Measurements from ENCODE around the gene DDX6. TPM values are rescaled to one million over a fixed set of nuclear protein-coding genes. Genes with fewer than 3 reads are reported as not detected.
A peak's percentile ranks its signal among the peaks of the same experiment; 100 is the strongest.

The DDX6 gene
- total RNA-seq, 4 donors from 2014 or later = 88.1 to 130 (median 91.2) TPM

DNA sequence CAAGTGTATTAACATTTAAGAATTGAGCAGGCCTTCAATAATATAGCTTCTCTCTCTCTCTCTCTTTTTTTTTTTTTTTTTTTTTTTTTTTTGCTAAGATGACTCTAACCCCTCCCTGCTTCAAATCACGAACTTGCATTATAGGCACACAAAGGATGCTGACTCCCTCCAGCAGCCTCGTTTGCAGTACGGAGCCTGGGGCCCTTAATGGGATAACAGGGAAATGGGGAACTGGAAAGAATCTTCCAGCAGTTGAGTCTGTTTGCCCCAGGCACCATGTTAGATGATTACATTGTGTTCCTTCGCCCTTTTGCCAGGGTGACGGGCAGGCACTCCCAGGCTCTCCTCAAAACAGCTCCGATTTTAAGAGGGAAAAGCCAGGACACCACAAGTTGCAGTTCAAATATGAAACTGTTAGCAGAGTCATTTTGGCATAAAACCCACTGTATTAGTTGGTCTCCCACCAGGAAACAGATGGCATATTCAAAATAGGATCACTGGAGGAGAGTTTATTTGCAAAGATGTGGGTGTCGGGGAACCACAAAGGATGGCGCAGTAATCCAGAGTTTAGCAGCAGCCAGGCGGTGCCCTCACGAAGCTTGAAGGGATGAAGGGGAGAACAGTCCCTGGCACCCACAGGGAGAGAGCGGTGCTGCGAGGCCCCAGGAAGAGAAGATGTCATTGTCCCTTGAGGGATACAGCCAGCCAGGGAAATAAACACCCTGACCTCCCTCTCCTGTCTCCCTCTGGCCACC, 85.0 kb downstream of the DDX6 start:
- WGBS = 58% methylated on average over 12 of the region's 12 CpGs
- Histone ChIP-seq H3K36me3 (no peaks in the 10 kb centered on the region), H3K4me3 (no peak overlapping the region), H3K4me1 (peaks cover 7% of the 10 kb centered on the region), H3K9me3 (no peaks in the 10 kb centered on the region), H3K27ac (no peak overlapping the region), H3K27me3 (no peaks in the 10 kb centered on the region)
- no peak for DNase-seq (ENCODE audit: low spot score in 2 of 2)
- TF ChIP-seq, protein P1, sequence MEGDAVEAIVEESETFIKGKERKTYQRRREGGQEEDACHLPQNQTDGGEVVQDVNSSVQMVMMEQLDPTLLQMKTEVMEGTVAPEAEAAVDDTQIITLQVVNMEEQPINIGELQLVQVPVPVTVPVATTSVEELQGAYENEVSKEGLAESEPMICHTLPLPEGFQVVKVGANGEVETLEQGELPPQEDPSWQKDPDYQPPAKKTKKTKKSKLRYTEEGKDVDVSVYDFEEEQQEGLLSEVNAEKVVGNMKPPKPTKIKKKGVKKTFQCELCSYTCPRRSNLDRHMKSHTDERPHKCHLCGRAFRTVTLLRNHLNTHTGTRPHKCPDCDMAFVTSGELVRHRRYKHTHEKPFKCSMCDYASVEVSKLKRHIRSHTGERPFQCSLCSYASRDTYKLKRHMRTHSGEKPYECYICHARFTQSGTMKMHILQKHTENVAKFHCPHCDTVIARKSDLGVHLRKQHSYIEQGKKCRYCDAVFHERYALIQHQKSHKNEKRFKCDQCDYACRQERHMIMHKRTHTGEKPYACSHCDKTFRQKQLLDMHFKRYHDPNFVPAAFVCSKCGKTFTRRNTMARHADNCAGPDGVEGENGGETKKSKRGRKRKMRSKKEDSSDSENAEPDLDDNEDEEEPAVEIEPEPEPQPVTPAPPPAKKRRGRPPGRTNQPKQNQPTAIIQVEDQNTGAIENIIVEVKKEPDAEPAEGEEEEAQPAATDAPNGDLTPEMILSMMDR (IDR thresholded peaks at IDR 0.05) = no peak
- TF ChIP-seq EP300 (IDR thresholded peaks at IDR 0.05) (no peak), POLR2AphosphoS5 (IDR thresholded peaks at IDR 0.05) (no peak), POLR2A (IDR thresholded peaks at IDR 0.05) (no peak)

DNA sequence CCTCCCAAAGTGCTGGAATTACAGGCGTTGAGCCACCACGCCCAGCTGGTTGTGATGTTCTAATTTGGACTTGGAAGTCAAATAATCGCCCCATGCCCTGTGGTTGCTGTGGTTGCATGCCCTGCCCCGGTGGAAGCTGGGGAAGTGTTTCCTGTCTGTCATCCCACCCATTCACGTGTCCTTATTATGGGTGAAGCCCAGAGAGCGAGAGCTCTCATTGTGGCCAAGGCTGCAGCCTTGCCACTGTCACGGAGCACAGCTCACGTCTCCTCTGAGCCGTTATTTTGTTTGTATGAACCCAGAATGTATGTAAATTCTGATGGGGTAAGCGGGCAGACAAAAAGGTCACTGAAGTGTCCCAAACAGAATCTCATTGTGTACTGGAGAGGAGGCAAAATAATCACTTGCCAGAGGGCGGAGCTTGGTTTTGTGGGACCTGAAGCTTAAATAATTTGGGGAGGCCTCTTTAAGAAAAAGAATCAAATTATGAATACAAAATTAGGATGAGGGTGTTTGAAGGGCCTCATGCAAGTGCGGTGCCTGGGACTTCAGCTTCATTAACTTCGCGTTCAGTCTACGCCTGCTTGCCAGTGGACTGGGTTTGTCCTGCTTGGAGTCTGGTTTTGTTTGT, 85.7 kb downstream of the DDX6 start:
- Histone ChIP-seq H3K4me1 (peaks cover 7% of the 10 kb centered on the region), H3K4me3 (no peak overlapping the region), H3K27me3 (no peaks in the 10 kb centered on the region), H3K36me3 (no peaks in the 10 kb centered on the region), H3K27ac (no peak overlapping the region), H3K9me3 (no peaks in the 10 kb centered on the region)
- TF ChIP-seq POLR2AphosphoS5 (IDR thresholded peaks at IDR 0.05) (no peak), EP300 (IDR thresholded peaks at IDR 0.05) (no peak), POLR2A (IDR thresholded peaks at IDR 0.05) (no peak)
- TF ChIP-seq, protein P1 (IDR thresholded peaks at IDR 0.05) = no peak
- no peak for DNase-seq (ENCODE audit: low spot score in 2 of 2)
- 61% methylated on average over 15 of the region's 15 CpGs for WGBS

DNA sequence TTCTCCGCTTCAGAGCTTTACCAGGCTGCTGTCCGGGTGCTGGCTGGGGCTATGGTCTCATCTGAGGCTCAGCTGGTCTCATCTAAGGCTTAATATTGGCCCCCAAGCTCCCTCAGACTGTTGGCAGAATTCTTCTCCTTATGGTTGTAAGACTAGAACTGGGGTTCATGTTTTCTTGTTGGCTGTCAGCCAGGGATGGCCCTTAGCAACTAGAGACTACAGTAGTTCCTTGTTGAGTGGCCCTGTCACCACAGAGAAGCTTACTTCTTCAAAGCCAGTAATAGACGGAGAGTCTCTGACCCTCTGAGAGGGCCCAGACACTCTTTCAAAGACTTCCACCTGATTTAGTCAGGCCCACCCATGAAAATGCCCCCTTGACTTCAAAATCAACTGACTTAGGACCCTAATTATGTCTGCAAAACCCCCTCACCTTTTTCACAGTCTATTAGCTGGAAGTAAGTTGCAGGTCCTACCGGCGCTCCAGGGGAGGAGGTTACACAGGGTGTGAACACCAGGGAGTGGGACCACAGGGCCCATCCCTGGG, 87.3 kb downstream of the DDX6 start:
- no peak for TF ChIP-seq POLR2A (IDR thresholded peaks at IDR 0.05)
- TF ChIP-seq, protein P1 (IDR thresholded peaks at IDR 0.05) = no peak
- TF ChIP-seq EP300 (IDR thresholded peaks at IDR 0.05) = no peak
- TF ChIP-seq POLR2AphosphoS5 (IDR thresholded peaks at IDR 0.05) = no peak
- no peak for DNase-seq (ENCODE audit: low spot score in 2 of 2)
- Histone ChIP-seq H3K27me3 (no peaks in the 10 kb centered on the region), H3K4me3 (no peak overlapping the region), H3K4me1 (peaks cover 7% of the 10 kb centered on the region), H3K9me3 (no peaks in the 10 kb centered on the region), H3K36me3 (no peaks in the 10 kb centered on the region), H3K27ac (no peak overlapping the region)
- WGBS = 80% methylated on average over 5 of the region's 5 CpGs

DNA sequence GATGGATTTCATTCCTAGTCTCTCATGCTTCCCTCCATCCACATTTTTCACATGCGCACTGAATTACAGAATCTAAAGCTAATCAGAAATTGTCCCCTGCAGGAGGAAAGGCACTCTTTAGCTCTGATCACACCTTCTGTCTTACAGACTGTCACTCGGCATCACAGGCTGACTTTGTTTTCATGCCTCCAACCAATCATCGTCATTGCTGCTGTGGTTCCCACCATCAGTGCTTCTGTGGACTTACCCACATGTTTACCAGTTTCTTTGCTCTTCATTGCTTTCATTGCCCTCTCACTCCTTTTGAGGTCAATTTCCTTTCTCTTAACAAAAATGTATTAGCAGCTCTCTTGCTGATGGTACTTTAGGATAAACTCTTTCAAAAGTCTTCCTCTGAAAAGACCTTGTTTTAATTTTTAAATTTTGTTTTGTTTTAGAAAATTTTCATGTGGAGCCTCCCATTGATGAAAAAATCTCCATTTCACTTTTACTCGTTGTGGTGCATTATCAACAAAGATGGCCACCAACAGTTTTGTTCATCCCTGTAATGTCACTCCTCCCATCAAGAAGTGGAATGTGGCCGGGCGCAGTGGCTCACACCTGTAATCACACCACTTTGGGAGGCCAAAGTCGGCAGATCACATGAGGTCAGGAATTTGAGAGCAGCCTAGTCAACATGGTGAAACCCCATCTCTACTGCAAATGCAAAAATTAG, 91.3 kb downstream of the DDX6 start:
- H3K9me3 ChIP-seq = no peaks in the 10 kb centered on the region
- WGBS = 87% methylated on average over 7 of the region's 7 CpGs
- no peak for TF ChIP-seq EP300 (IDR thresholded peaks at IDR 0.05)
- no peak for TF ChIP-seq POLR2A (IDR thresholded peaks at IDR 0.05)
- no peak for TF ChIP-seq POLR2AphosphoS5 (IDR thresholded peaks at IDR 0.05)
- TF ChIP-seq, protein P1 (IDR thresholded peaks at IDR 0.05) = no peak
- no peak overlapping the region for H3K4me3 ChIP-seq
- DNase-seq (ENCODE audit: low spot score in 2 of 2) = peak in 1 of 2 donors; percentile 41
- H3K4me1 ChIP-seq = peaks cover 1% of the 10 kb centered on the region
- H3K27me3 ChIP-seq = no peaks in the 10 kb centered on the region
- no peak overlapping the region for H3K27ac ChIP-seq
- no peaks in the 10 kb centered on the region for H3K36me3 ChIP-seq

Other genes starting within 250 kb of the DDX6 start
- 10 to 100 TPM; 16.3 to 25.7 (median 22.1) TPM for gene IFT46, start 225.2 kb downstream of the DDX6 start, total RNA-seq
- gene ARCN1, start 218.8 kb downstream of the DDX6 start, total RNA-seq = 10 to 100 TPM; 70.3 to 80.7 (median 77.0) TPM
- gene PHLDB1, start 183.5 kb downstream of the DDX6 start, total RNA-seq = 100 to 1,000 TPM in 2 of 4 donors, 10 to 100 TPM in 2; 48.7 to 117 (median 77.3) TPM
- not detected for gene TREH, start 111.5 kb downstream of the DDX6 start, total RNA-seq
- gene CXCR5, start 92.7 kb upstream of the DDX6 start, total RNA-seq = not detected
- gene BCL9L, start 134.8 kb upstream of the DDX6 start, total RNA-seq = 10 to 100 TPM; 50.0 to 58.9 (median 56.3) TPM
- gene UPK2, start 165.1 kb upstream of the DDX6 start, total RNA-seq = not detected
- gene FOXR1, start 180.6 kb upstream of the DDX6 start, total RNA-seq = not detected
- gene CENATAC, start 207.0 kb upstream of the DDX6 start, total RNA-seq = 100 to 1,000 TPM in 1 of 4 donors, 10 to 100 TPM in 3; 26.0 to 136 (median 49.8) TPM
- gene RPS25, start 227.2 kb upstream of the DDX6 start, total RNA-seq = 1,000 to 10,000 TPM; 1,926 to 3,368 (median 2,381) TPM
- gene TRAPPC4, start 227.6 kb upstream of the DDX6 start, total RNA-seq = 10 to 100 TPM; 56.9 to 75.0 (median 63.9) TPM
- 10 to 100 TPM; 17.8 to 24.5 (median 20.5) TPM for gene SLC37A4, start 239.7 kb upstream of the DDX6 start, total RNA-seq